Fibroblast of skin of abdomen (primary cell): ENCODE measurements around the gene FKBP5.

ENCODE experiments used
- DNase-seq: peaks from one replicate; pipeline ENCODE4 v3.0.0-alpha.2; 2013

FKBP5 gene

GRCh38 chr6:35662999-35663398, 25.7 kb downstream of the FKBP5 start:
- DNase-seq: no peak

GRCh38 chr6:35654883-35655282, 33.8 kb downstream of the FKBP5 start:
- no peak for DNase-seq

- DNase-seq: no peak
Observed at GRCh38 chr6:35651244-35651643, 37.5 kb downstream of the FKBP5 start.

GRCh38 chr6:35650015-35650414, 38.7 kb downstream of the FKBP5 start:
- DNase-seq: no peak

GRCh38 chr6:35648203-35648602, 40.5 kb downstream of the FKBP5 start:
- DNase-seq: no peak

GRCh38 chr6:35647400-35647799, 41.3 kb downstream of the FKBP5 start:
- no peak for DNase-seq

GRCh38 chr6:35643162-35643535, 45.6 kb downstream of the FKBP5 start:
- no peak for DNase-seq

GRCh38 chr6:35642471-35643161, 46.1 kb downstream of the FKBP5 start:
- DNase-seq: no peak

GRCh38 chr6:35640017-35640664, 48.6 kb downstream of the FKBP5 start:
- peak; percentile 17 for DNase-seq

- DNase-seq: no peak
Observed at GRCh38 chr6:35638679-35639078, 50.0 kb downstream of the FKBP5 start.

GRCh38 chr6:35637911-35638310, 50.8 kb downstream of the FKBP5 start:
- DNase-seq: no peak

- peak; percentile 12 for DNase-seq
Observed at GRCh38 chr6:35635601-35636597, 52.8 kb downstream of the FKBP5 start.

GRCh38 chr6:35634316-35634715, 54.4 kb downstream of the FKBP5 start:
- no peak for DNase-seq

GRCh38 chr6:35633579-35634089, 55.1 kb downstream of the FKBP5 start:
- DNase-seq: no peak

GRCh38 chr6:35629876-35630378, 58.8 kb downstream of the FKBP5 start:
- DNase-seq: no peak

- no peak for DNase-seq
Observed at GRCh38 chr6:35626401-35626800, 62.3 kb downstream of the FKBP5 start.

GRCh38 chr6:35624341-35625070, 64.2 kb downstream of the FKBP5 start:
- no peak for DNase-seq

- DNase-seq: no peak
Observed at GRCh38 chr6:35622283-35622682, 66.4 kb downstream of the FKBP5 start.

- peak; percentile 42 for DNase-seq
Observed at GRCh38 chr6:35620706-35621105, 68.0 kb downstream of the FKBP5 start.

- no peak for DNase-seq
Observed at GRCh38 chr6:35613762-35614161, 75.0 kb downstream of the FKBP5 start.

- DNase-seq: peak; percentile 90
Observed at GRCh38 chr6:35611240-35611639, 77.5 kb downstream of the FKBP5 start.

GRCh38 chr6:35610830-35611229, 77.9 kb downstream of the FKBP5 start:
- no peak for DNase-seq
